LNCaP clone FGC (cell line): ENCODE measurements around the gene ARL6.

Source experiments
- DNase-seq: peaks from one replicate; pipeline ENCODE4 v3.0.0-alpha.2; 2011; ENCODE audit warnings: low read depth
- H3K4me3 ChIP-seq: 2 replicates; pipeline ENCODE4 v1.5.1; 2011; ENCODE audit warnings: mild to moderate bottlenecking, low read depth, low read length, control low read depth
- CTCF ChIP-seq: IDR thresholded peaks from 2 replicates; pipeline ENCODE4 v1.5.1; 2012; ENCODE audit warnings: mild to moderate bottlenecking; ENCODE audit not compliant: control insufficient read depth, insufficient read depth; ENCODE audit errors: extremely low read depth

Gene ARL6

GRCh38 chr3:97742036-97742435, 22.5 kb upstream of the ARL6 start:
- no peak for DNase-seq
- no peak overlapping the region for H3K4me3 ChIP-seq
- no peak for TF ChIP-seq CTCF

GRCh38 chr3:97744289-97744688, 20.3 kb upstream of the ARL6 start:
- no peak for TF ChIP-seq CTCF

GRCh38 chr3:97763586-97764406, 762 bp upstream of the ARL6 start:
- no peak for DNase-seq
- H3K4me3 ChIP-seq = peak overlapping the region; percentile 86
- TF ChIP-seq CTCF = no peak

More at GRCh38 chr3:97744289-97744688, 20.3 kb upstream of the ARL6 start:
- DNase-seq = no peak
- no peak overlapping the region for H3K4me3 ChIP-seq

- peak overlapping the region; percentile 86 for H3K4me3 ChIP-seq
- no peak for TF ChIP-seq CTCF
These were observed 778 bp downstream of the ARL6 start for GRCh38 chr3:97765336-97765735.

GRCh38 chr3:97772926-97773325, 8.4 kb downstream of the ARL6 start:
- no peak for TF ChIP-seq CTCF
- DNase-seq = no peak
- H3K4me3 ChIP-seq = no peak overlapping the region

More at GRCh38 chr3:97765336-97765735, 778 bp downstream of the ARL6 start:
- no peak for DNase-seq

- H3K4me3 ChIP-seq = no peak overlapping the region
- DNase-seq = no peak
- no peak for TF ChIP-seq CTCF
These were observed 13.6 kb downstream of the ARL6 start for GRCh38 chr3:97778152-97778551.

- H3K4me3 ChIP-seq = no peak overlapping the region
- peak; percentile 77 for TF ChIP-seq CTCF
- DNase-seq = peak; percentile 50
These were observed 29.0 kb downstream of the ARL6 start for GRCh38 chr3:97793420-97794019.
